ENCODE data around the gene BLMH. TPM values are rescaled to one million over a fixed set of nuclear protein-coding genes. Genes with fewer than 3 reads are reported as not detected.
"Not testable (repeated sequence)": the region's sequence is repeated elsewhere in the genome, so short reads cannot be mapped to it uniquely, and the experiment has no call there.

The BLMH gene
- total RNA-seq, 2 donors from 2014 or later = 24.3 to 51.0 TPM

DNA sequence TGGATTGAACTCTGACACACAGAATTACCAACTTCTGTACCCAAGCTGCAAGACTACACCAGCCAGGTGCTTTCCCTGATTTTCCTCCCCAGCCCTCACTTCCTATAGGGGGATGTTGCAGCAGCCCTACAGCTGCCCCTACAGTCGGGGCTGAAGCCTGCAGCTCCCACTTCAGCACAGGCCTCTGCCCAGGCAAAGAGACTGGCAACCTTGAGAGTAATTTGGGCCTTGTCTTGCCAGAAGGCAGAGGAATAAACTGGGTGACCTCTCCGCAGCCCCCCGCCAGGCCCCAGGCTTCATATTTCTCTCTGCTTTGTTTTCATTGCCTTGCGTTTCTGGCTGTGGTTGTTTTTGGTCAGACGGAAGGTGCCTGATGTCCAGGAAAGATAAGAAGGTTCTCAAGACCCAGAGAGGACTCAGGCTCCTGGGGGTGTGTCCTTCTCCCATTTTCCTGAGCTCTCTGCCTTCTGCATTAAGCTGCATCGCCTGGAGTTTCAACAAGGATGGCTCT, 88.2 kb downstream of the BLMH start:
- no peaks in the 10 kb centered on the region for H3K4me1 Mint-ChIP-seq
- H3K36me3 Mint-ChIP-seq (ENCODE audit: low read depth) = no peaks in the 10 kb centered on the region
- no peak for ATAC-seq (replicated peaks)
- H3K4me3 Mint-ChIP-seq = no peak overlapping the region
- no peak overlapping the region for H3K27ac Mint-ChIP-seq
- H3K27me3 Mint-ChIP-seq = peaks cover 12% of the 10 kb centered on the region
- H3K9me3 Mint-ChIP-seq = no peaks in the 10 kb centered on the region

- not testable (repeated sequence) for H3K4me1 Mint-ChIP-seq; ATAC-seq (replicated peaks); H3K4me3 Mint-ChIP-seq; H3K9me3 Mint-ChIP-seq; H3K27ac Mint-ChIP-seq; H3K36me3 Mint-ChIP-seq (ENCODE audit: low read depth); H3K27me3 Mint-ChIP-seq
These were observed 91.1 kb downstream of the BLMH start for GRCh38 chr17:30200656-30201055.

GRCh38 chr17:30200106-30200505, 91.6 kb downstream of the BLMH start:
- Mint-ChIP-seq H3K9me3 (no peaks in the 10 kb centered on the region), H3K4me1 (no peaks in the 10 kb centered on the region), H3K36me3 (ENCODE audit: low read depth) (no peaks in the 10 kb centered on the region), H3K4me3 (no peak overlapping the region), H3K27me3 (peaks cover 7% of the 10 kb centered on the region), H3K27ac (no peak overlapping the region)
- ATAC-seq (replicated peaks) = no peak

DNA sequence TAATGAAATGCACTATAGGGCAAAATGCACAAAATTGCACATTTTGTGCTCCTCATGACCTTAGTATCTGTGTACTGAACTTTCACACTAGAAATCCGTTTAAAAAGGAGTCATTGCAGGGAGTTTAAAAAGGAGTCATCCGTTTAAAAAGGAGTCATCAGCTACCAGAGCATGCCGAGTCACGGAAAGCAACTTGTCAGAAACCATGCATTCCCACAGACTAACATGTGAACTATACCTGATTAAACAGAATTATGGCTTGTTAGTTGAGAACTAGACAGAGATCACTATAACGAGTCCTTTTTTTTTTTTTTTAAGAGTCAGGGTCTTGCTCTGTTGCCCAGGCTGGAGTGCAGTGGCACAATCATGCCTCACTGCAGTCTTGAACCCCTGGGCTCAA, 92.1 kb downstream of the BLMH start:
- ATAC-seq (replicated peaks) = no peak
- no peaks in the 10 kb centered on the region for H3K4me1 Mint-ChIP-seq
- no peaks in the 10 kb centered on the region for H3K9me3 Mint-ChIP-seq
- no peaks in the 10 kb centered on the region for H3K36me3 Mint-ChIP-seq (ENCODE audit: low read depth)
- H3K27me3 Mint-ChIP-seq = peaks cover 7% of the 10 kb centered on the region
- no peak overlapping the region for H3K27ac Mint-ChIP-seq
- H3K4me3 Mint-ChIP-seq = no peak overlapping the region

Other genes with a start within 250 kb of the BLMH start
- 10 to 100 TPM; 29.8 to 39.5 TPM for gene NSRP1, start 175.1 kb downstream of the BLMH start, total RNA-seq
- not detected for gene SLC6A4, start 56.2 kb downstream of the BLMH start, total RNA-seq
- not detected for gene TMIGD1, start 42.1 kb upstream of the BLMH start, total RNA-seq
- gene CPD, start 87.0 kb upstream of the BLMH start, total RNA-seq = 10 to 100 TPM; 25.9 to 34.7 TPM
- 10 to 100 TPM; 42.4 to 45.2 TPM for gene GOSR1, start 185.5 kb upstream of the BLMH start, total RNA-seq

Measured in activated T-helper 17 cell treated with anti-CD3 and anti-CD28 coated beads, Interleukin-2, amount 50 U/mL, for 72 hours (primary cell).